K562 (cell line): ENCODE results near the gene PAPOLB. TPM values are rescaled to one million over a fixed set of nuclear protein-coding genes. Genes with fewer than 3 reads are reported as not detected.

Experiments used
- ATF7 ChIP-seq: fragments of 450-650 bp; IDR thresholded peaks from 2 replicates; pipeline ENCODE4 v1.7.1; 2014; ENCODE audit warnings: mild to moderate bottlenecking, moderate library complexity
- GATAD2B ChIP-seq: fragments of 450-650 bp; IDR thresholded peaks from 2 replicates; pipeline ENCODE4 v1.6.1; 2017; ENCODE audit warnings: mild to moderate bottlenecking, borderline replicate concordance
- MEF2D ChIP-seq: conservative IDR thresholded peaks from 2 replicates; pipeline ENCODE4 v1.6.1; 2016; ENCODE audit warnings: low read depth, missing genetic modification characterization, missing compliant biosample characterization
- MXI1 ChIP-seq: IDR thresholded peaks from 2 replicates; pipeline ENCODE4 v1.6.1; 2011; ENCODE audit warnings: low read depth, mild to moderate bottlenecking, improper control_type of control experiment, low read length
- NCOA6 ChIP-seq: fragments of 450-650 bp; IDR thresholded peaks from 2 replicates; pipeline ENCODE4 v1.6.1; 2017; ENCODE audit warnings: mild to moderate bottlenecking
- NRF1 ChIP-seq, 2 experiments: fragments of 450-650 bp; IDR thresholded peaks in 1 of 2; conservative IDR thresholded peaks in 1 of 2; 2 replicates each; pipeline ENCODE4 v1.6.1; 2014; ENCODE audit warnings: mild to moderate bottlenecking in 2 of 2
- PML ChIP-seq: IDR thresholded peaks from 2 replicates; pipeline ENCODE4 v1.6.1; 2012; ENCODE audit warnings: low read length, inconsistent platforms
- ZNF12 ChIP-seq: sonication (generic); formaldehyde crosslinking; IDR thresholded peaks from 2 replicates; pipeline ENCODE4 v1.4.0; 2020; ENCODE audit warnings: mild to moderate bottlenecking, missing genetic modification reagents
- polyA plus RNA-seq, 8 experiments: library from polyadenylated mRNA; depleted of rRNA in 4 of 8; stranded (reverse) in 5 of 8; unstranded in 3 of 8; fragments of >200 nt; fragmentation: Nextera tagmentation in 2 of 8; fragmentation: Illumina TruSeq in 1 of 8; extraction: Ambion mirVana in 2 of 8; extraction: Trizol in 1 of 8; gene quantifications; 2 replicates each; pipeline versions ENCODE4 v1.2.1 to v1.2.3, GENCODE V29; 2011 to 2014; ENCODE audit warnings: inconsistent platforms in 1 of 8, missing spikeins in 1 of 8
- total RNA-seq, 7 experiments: library from RNA; depleted of rRNA in 6 of 7; stranded (reverse); fragments of >200 nt in 6 of 7; fragmentation: Illumina TruSeq in 2 of 7; extraction: Trizol in 2 of 7; gene quantifications; 2 replicates each; pipeline versions ENCODE4 v1.2.1 to v1.2.3, GENCODE V29; 2011 to 2021; ENCODE audit warnings: low replicate concordance in 1 of 7
- TF ChIP-seq, protein P1 (sequence below): IDR thresholded peaks from 2 replicates; pipeline ENCODE4 v1.6.1; 2014; ENCODE audit warnings: antibody characterized with exemption
- TF ChIP-seq, protein P2 (sequence below): fragments of 250-450 bp; sonication (Bioruptor Pico); IDR thresholded peaks from 2 replicates; pipeline ENCODE4 v1.8.0; 2022; ENCODE audit warnings: inconsistent platforms, mild to moderate bottlenecking, moderate library complexity, borderline replicate concordance
- TF ChIP-seq, protein P3 (sequence below): fragments of 450-650 bp; formaldehyde crosslinking; IDR thresholded peaks from 2 replicates; pipeline ENCODE4 v1.4.0; 2022; ENCODE audit warnings: missing genetic modification characterization
- TF ChIP-seq, protein P4 (sequence below): fragments of 450-650 bp; formaldehyde crosslinking; IDR thresholded peaks from 2 replicates; pipeline ENCODE4 v1.4.0; 2020; ENCODE audit warnings: mild to moderate bottlenecking, moderate library complexity
- TF ChIP-seq, protein P5 (sequence below): sonication (generic); formaldehyde crosslinking; IDR thresholded peaks from 2 replicates; pipeline ENCODE4 v1.8.0; 2022; ENCODE audit warnings: missing genetic modification reagents, mild to moderate bottlenecking, borderline replicate concordance
- TF ChIP-seq, protein P6 (sequence below): fragments of 250-450 bp; sonication (Bioruptor Pico); IDR thresholded peaks from 2 replicates; pipeline ENCODE4 v1.5.0; 2020; ENCODE audit warnings: mild to moderate bottlenecking, borderline replicate concordance
- TF ChIP-seq, protein P7 (sequence below): IDR thresholded peaks from 2 replicates; pipeline ENCODE4 v1.6.1; 2011; ENCODE audit warnings: borderline replicate concordance, low read depth, mild to moderate bottlenecking, moderate library complexity, low read length; ENCODE audit not compliant: insufficient read depth, poor library complexity, severe bottlenecking

Gene PAPOLB
- total and polyA plus RNA-seq, 9 of the 15 experiments (the other 6 are each of a cell fraction or from before 2014, with no cell fraction given) = 0.04 to 0.33 (median 0.16) TPM; not detected in 4

DNA sequence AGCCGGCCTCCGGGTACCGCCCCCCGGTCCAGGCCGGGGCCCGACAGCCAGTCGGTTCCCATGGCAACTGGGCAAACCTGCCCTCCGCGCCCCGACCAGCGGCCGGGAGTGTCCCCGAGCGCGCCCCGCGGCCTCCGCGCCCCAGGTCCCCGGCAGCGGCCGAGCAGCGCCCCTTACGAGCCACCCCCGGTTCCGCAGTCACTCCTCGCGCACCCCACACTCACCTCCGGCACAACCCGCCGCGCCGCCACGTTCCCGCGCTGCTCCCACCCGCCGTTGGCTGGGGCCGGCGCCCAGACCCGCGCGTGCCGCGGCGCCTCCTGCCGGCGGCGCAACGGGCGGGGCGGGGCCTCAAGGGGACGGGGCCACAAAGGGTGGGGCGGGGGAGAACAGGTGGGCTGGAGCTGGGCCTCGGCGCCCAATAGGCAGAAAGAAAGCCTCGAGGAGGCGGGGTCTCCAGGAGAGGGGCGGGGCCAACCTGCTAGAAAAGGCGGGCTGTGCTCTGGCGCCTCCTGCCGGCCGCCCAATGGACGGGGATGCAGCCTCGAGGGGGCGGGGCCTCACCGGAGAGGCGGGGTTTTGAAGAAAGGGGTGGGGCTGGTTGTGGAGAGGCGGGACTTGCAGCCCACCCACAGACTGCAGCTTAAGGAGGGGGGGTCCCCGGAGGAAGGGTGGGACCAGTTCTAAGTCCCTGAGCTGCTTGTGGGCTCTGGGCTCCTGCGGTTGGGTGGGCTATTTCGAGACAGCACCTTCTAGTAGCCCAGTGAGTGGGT lies 21.7 kb upstream of the PAPOLB start, which contains the start of gene RADIL (continued):
- TF ChIP-seq GATAD2B (peak; percentile 88), NCOA6 (no peak), ATF7 (peak; percentile 19; the same call in 1 of the 2 replicates), PML (no peak), ZNF12 (no peak), NRF1 (conservative IDR thresholded peaks at IDR 0.05 in 1 of 2, IDR thresholded peaks at IDR 0.05 in 1 of 2) (peak; percentile 4 to 38; a peak in 2 of 4 replicates), MXI1 (no peak), MEF2D (tag) (no peak)
- TF ChIP-seq, protein P1, sequence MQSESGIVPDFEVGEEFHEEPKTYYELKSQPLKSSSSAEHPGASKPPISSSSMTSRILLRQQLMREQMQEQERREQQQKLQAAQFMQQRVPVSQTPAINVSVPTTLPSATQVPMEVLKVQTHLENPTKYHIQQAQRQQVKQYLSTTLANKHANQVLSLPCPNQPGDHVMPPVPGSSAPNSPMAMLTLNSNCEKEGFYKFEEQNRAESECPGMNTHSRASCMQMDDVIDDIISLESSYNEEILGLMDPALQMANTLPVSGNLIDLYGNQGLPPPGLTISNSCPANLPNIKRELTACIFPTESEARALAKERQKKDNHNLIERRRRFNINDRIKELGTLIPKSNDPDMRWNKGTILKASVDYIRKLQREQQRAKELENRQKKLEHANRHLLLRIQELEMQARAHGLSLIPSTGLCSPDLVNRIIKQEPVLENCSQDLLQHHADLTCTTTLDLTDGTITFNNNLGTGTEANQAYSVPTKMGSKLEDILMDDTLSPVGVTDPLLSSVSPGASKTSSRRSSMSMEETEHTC = no peak
- TF ChIP-seq, protein P2, sequence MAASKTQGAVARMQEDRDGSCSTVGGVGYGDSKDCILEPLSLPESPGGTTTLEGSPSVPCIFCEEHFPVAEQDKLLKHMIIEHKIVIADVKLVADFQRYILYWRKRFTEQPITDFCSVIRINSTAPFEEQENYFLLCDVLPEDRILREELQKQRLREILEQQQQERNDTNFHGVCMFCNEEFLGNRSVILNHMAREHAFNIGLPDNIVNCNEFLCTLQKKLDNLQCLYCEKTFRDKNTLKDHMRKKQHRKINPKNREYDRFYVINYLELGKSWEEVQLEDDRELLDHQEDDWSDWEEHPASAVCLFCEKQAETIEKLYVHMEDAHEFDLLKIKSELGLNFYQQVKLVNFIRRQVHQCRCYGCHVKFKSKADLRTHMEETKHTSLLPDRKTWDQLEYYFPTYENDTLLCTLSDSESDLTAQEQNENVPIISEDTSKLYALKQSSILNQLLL (CRISPR knock-in tag) = no peak
- TF ChIP-seq, protein P3, sequence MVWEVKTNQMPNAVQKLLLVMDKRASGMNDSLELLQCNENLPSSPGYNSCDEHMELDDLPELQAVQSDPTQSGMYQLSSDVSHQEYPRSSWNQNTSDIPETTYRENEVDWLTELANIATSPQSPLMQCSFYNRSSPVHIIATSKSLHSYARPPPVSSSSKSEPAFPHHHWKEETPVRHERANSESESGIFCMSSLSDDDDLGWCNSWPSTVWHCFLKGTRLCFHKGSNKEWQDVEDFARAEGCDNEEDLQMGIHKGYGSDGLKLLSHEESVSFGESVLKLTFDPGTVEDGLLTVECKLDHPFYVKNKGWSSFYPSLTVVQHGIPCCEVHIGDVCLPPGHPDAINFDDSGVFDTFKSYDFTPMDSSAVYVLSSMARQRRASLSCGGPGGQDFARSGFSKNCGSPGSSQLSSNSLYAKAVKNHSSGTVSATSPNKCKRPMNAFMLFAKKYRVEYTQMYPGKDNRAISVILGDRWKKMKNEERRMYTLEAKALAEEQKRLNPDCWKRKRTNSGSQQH = no peak
- TF ChIP-seq, protein P4, sequence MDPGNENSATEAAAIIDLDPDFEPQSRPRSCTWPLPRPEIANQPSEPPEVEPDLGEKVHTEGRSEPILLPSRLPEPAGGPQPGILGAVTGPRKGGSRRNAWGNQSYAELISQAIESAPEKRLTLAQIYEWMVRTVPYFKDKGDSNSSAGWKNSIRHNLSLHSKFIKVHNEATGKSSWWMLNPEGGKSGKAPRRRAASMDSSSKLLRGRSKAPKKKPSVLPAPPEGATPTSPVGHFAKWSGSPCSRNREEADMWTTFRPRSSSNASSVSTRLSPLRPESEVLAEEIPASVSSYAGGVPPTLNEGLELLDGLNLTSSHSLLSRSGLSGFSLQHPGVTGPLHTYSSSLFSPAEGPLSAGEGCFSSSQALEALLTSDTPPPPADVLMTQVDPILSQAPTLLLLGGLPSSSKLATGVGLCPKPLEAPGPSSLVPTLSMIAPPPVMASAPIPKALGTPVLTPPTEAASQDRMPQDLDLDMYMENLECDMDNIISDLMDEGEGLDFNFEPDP (CRISPR knock-in tag) = no peak
- TF ChIP-seq, protein P5, sequence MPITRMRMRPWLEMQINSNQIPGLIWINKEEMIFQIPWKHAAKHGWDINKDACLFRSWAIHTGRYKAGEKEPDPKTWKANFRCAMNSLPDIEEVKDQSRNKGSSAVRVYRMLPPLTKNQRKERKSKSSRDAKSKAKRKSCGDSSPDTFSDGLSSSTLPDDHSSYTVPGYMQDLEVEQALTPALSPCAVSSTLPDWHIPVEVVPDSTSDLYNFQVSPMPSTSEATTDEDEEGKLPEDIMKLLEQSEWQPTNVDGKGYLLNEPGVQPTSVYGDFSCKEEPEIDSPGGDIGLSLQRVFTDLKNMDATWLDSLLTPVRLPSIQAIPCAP (CRISPR knock-in tag) = no peak
- TF ChIP-seq, protein P6, sequence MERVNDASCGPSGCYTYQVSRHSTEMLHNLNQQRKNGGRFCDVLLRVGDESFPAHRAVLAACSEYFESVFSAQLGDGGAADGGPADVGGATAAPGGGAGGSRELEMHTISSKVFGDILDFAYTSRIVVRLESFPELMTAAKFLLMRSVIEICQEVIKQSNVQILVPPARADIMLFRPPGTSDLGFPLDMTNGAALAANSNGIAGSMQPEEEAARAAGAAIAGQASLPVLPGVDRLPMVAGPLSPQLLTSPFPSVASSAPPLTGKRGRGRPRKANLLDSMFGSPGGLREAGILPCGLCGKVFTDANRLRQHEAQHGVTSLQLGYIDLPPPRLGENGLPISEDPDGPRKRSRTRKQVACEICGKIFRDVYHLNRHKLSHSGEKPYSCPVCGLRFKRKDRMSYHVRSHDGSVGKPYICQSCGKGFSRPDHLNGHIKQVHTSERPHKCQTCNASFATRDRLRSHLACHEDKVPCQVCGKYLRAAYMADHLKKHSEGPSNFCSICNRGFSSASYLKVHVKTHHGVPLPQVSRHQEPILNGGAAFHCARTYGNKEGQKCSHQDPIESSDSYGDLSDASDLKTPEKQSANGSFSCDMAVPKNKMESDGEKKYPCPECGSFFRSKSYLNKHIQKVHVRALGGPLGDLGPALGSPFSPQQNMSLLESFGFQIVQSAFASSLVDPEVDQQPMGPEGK (CRISPR knock-in tag) = no peak
- TF ChIP-seq, protein P7, sequence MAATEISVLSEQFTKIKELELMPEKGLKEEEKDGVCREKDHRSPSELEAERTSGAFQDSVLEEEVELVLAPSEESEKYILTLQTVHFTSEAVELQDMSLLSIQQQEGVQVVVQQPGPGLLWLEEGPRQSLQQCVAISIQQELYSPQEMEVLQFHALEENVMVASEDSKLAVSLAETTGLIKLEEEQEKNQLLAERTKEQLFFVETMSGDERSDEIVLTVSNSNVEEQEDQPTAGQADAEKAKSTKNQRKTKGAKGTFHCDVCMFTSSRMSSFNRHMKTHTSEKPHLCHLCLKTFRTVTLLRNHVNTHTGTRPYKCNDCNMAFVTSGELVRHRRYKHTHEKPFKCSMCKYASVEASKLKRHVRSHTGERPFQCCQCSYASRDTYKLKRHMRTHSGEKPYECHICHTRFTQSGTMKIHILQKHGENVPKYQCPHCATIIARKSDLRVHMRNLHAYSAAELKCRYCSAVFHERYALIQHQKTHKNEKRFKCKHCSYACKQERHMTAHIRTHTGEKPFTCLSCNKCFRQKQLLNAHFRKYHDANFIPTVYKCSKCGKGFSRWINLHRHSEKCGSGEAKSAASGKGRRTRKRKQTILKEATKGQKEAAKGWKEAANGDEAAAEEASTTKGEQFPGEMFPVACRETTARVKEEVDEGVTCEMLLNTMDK = peak; percentile 73
